OCI-LY1 (cell line): ENCODE results near the gene GRPR.
"Not testable (repeated sequence)": the region's sequence is repeated elsewhere in the genome, so short reads cannot be mapped to it uniquely, and the experiment has no call there.

Experiments used
- H2AFZ ChIP-seq: fragments of 200-600 bp; sonication (generic), shearing (Covaris generic); 2 replicates; pipeline ENCODE4 v1.6.0; 2014; ENCODE audit warnings: antibody characterized with exemption, mild to moderate bottlenecking, low read length
- H3F3A ChIP-seq: fragments of 200-600 bp; sonication (generic), shearing (Covaris generic); 2 replicates; pipeline ENCODE4 v1.6.0; 2014; ENCODE audit warnings: mild to moderate bottlenecking, antibody characterized with exemption, low read length, moderate library complexity; ENCODE audit not compliant: insufficient read depth
- H3K27ac ChIP-seq: fragments of 200-600 bp; sonication (generic); 2 replicates; pipeline ENCODE4 v1.5.1; 2014; ENCODE audit warnings: low read length, mixed run types, mild to moderate bottlenecking, low read depth; ENCODE audit not compliant: poor library complexity, severe bottlenecking
- H3K27me3 ChIP-seq: fragments of 200-600 bp; sonication (generic); 2 replicates; pipeline ENCODE4 v1.6.0; 2014; ENCODE audit warnings: antibody characterized with exemption, mild to moderate bottlenecking, low read length, moderate library complexity; ENCODE audit not compliant: insufficient read depth
- H3K36me3 ChIP-seq: fragments of 200-600 bp; sonication (generic); 2 replicates; pipeline ENCODE4 v1.6.1; 2014; ENCODE audit warnings: mild to moderate bottlenecking, antibody characterized with exemption, low read length, moderate library complexity, mixed read lengths; ENCODE audit not compliant: insufficient read depth
- H3K4me1 ChIP-seq: fragments of 200-600 bp; sonication (generic); 2 replicates; pipeline ENCODE4 v1.5.1; 2014; ENCODE audit warnings: mild to moderate bottlenecking, low read length, moderate library complexity; ENCODE audit not compliant: insufficient read depth, severe bottlenecking
- H3K4me2 ChIP-seq: fragments of 200-600 bp; sonication (generic), shearing (Covaris generic); 2 replicates; pipeline ENCODE4 v1.6.1; 2014; ENCODE audit warnings: low read length
- H3K4me3 ChIP-seq: fragments of 200-600 bp; sonication (generic); 2 replicates; pipeline ENCODE4 v1.5.1; 2014; ENCODE audit warnings: low read length, low read depth, mild to moderate bottlenecking, mixed read lengths; ENCODE audit not compliant: poor library complexity, severe bottlenecking
- H3K79me2 ChIP-seq: fragments of 200-600 bp; shearing (Covaris generic); 2 replicates; pipeline ENCODE4 v1.6.1; 2016; ENCODE audit warnings: mixed run types, low read length, mixed read lengths; ENCODE audit not compliant: insufficient read depth
- H3K9ac ChIP-seq: fragments of 200-600 bp; sonication (generic), shearing (Covaris generic); 2 replicates; pipeline ENCODE4 v1.6.1; 2014; ENCODE audit warnings: mild to moderate bottlenecking, low read length, mixed read lengths
- H3K9me2 ChIP-seq: fragments of 200-600 bp; sonication (generic), shearing (Covaris generic); 2 replicates; pipeline ENCODE4 v1.6.1; 2014; ENCODE audit warnings: low read depth, mild to moderate bottlenecking, low read length, mixed read lengths
- H3K9me3 ChIP-seq: fragments of 200-600 bp; shearing (Covaris generic); 2 replicates; pipeline ENCODE4 v1.6.1; 2014; ENCODE audit warnings: low read length, mixed read lengths
- H4K20me1 ChIP-seq: fragments of 200-600 bp; sonication (generic), shearing (Covaris generic); 2 replicates; pipeline ENCODE4 v1.6.0; 2016; ENCODE audit warnings: mild to moderate bottlenecking, low read length; ENCODE audit not compliant: insufficient read depth
- EZH2 ChIP-seq: fragments of 200-600 bp; sonication (generic), shearing (Covaris generic); IDR thresholded peaks from 2 replicates; pipeline ENCODE4 v1.8.0; 2017; ENCODE audit warnings: borderline replicate concordance, mixed run types, mild to moderate bottlenecking, antibody characterized with exemption, low read length, moderate library complexity, mixed read lengths
- TF ChIP-seq, protein P1 (sequence below): fragments of 200-600 bp; sonication (generic), shearing (Covaris generic); IDR thresholded peaks from 2 replicates; pipeline ENCODE4 v1.5.1; 2017; ENCODE audit warnings: mild to moderate bottlenecking, antibody characterized with exemption, low read length, moderate library complexity, mixed read lengths

GRPR gene

DNA sequence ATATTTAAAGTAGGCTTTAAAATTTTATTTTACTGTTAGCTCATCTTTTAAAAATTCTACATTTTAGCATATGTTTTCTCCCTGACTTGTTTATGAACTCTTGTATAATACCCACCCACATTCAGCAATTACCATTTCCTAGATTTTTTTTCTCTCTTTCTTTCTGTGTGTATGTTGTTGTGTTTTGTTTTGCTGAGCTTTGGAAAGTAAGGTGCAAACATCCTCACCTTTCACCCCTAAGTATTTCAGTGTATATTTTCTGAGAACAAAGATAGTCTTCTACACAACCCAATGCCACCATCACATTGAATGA, 18.8 kb downstream of the GRPR start:
- H3K4me1 ChIP-seq: no peaks in the 10 kb centered on the region
- no peaks in the 10 kb centered on the region for H3K27me3 ChIP-seq
- no peaks in the 10 kb centered on the region for H3K9me2 ChIP-seq
- no peak overlapping the region for H3K27ac ChIP-seq
- no peak overlapping the region for H2AFZ ChIP-seq
- H3K9ac ChIP-seq: no peak overlapping the region
- no peak overlapping the region for H3K4me3 ChIP-seq
- H3K36me3 ChIP-seq: no peaks in the 10 kb centered on the region
- no peaks in the 10 kb centered on the region for H3K9me3 ChIP-seq
- H3K79me2 ChIP-seq: no peaks in the 10 kb centered on the region
- TF ChIP-seq, protein P1, sequence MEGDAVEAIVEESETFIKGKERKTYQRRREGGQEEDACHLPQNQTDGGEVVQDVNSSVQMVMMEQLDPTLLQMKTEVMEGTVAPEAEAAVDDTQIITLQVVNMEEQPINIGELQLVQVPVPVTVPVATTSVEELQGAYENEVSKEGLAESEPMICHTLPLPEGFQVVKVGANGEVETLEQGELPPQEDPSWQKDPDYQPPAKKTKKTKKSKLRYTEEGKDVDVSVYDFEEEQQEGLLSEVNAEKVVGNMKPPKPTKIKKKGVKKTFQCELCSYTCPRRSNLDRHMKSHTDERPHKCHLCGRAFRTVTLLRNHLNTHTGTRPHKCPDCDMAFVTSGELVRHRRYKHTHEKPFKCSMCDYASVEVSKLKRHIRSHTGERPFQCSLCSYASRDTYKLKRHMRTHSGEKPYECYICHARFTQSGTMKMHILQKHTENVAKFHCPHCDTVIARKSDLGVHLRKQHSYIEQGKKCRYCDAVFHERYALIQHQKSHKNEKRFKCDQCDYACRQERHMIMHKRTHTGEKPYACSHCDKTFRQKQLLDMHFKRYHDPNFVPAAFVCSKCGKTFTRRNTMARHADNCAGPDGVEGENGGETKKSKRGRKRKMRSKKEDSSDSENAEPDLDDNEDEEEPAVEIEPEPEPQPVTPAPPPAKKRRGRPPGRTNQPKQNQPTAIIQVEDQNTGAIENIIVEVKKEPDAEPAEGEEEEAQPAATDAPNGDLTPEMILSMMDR: no peak
- no peak for TF ChIP-seq EZH2
- no peaks in the 10 kb centered on the region for H3F3A ChIP-seq
- no peaks in the 10 kb centered on the region for H4K20me1 ChIP-seq
- no peak overlapping the region for H3K4me2 ChIP-seq

- no peaks in the 10 kb centered on the region for H3K4me1 ChIP-seq
- no peaks in the 10 kb centered on the region for H3K9me2 ChIP-seq
- no peaks in the 10 kb centered on the region for H4K20me1 ChIP-seq
- no peak overlapping the region for H3K9ac ChIP-seq
- no peaks in the 10 kb centered on the region for H3K9me3 ChIP-seq
- H3F3A ChIP-seq: no peaks in the 10 kb centered on the region
- no peaks in the 10 kb centered on the region for H3K27me3 ChIP-seq
- H3K4me3 ChIP-seq: no peak overlapping the region
- H3K4me2 ChIP-seq: no peak overlapping the region
- TF ChIP-seq, protein P1: no peak
- TF ChIP-seq EZH2: no peak
- no peak overlapping the region for H3K27ac ChIP-seq
- no peaks in the 10 kb centered on the region for H3K36me3 ChIP-seq
- H3K79me2 ChIP-seq: no peaks in the 10 kb centered on the region
- H2AFZ ChIP-seq: no peak overlapping the region
Measured at GRCh38 chrX:16143968-16144367, 20.6 kb downstream of the GRPR start.

- no peaks in the 10 kb centered on the region for H3K9me2 ChIP-seq
- no peak overlapping the region for H3K27ac ChIP-seq
- no peaks in the 10 kb centered on the region for H3K79me2 ChIP-seq
- H3K9me3 ChIP-seq: no peaks in the 10 kb centered on the region
- H3K27me3 ChIP-seq: no peaks in the 10 kb centered on the region
- H2AFZ ChIP-seq: no peak overlapping the region
- H3K4me1 ChIP-seq: no peaks in the 10 kb centered on the region
- H3K4me2 ChIP-seq: no peak overlapping the region
- no peak overlapping the region for H3K9ac ChIP-seq
- no peaks in the 10 kb centered on the region for H3F3A ChIP-seq
- TF ChIP-seq, protein P1: no peak
- no peak for TF ChIP-seq EZH2
- H3K36me3 ChIP-seq: no peaks in the 10 kb centered on the region
- H4K20me1 ChIP-seq: no peaks in the 10 kb centered on the region
- no peak overlapping the region for H3K4me3 ChIP-seq
Measured at GRCh38 chrX:16144420-16144819, 21.1 kb downstream of the GRPR start.

DNA sequence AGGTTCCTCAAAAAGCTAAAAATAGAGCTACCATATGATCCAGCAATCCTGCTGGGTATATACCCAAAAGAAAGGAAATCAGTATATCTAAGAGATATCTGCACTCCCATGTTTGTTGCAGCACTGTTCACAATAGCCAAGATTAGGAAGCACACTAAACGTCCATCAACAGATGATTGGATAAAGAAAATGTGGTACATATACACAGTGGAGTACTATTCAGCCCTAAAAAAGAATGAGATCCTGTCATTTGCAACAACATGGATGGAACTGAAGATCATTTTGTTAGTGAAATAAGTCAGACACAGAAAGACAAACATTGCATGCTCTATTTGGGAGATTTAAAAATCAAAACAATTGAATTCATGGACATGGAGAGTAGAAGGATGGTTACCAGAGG, 21.7 kb downstream of the GRPR start:
- not testable (repeated sequence) for H3K79me2 ChIP-seq, H3K9me3 ChIP-seq, H3K27me3 ChIP-seq, H3K9me2 ChIP-seq, H3K9ac ChIP-seq, H3K4me1 ChIP-seq, H3K36me3 ChIP-seq, H3K4me3 ChIP-seq, H2AFZ ChIP-seq, H4K20me1 ChIP-seq, H3K27ac ChIP-seq, H3K4me2 ChIP-seq, H3F3A ChIP-seq
